ENCODE data around the gene CACNA1S.

GRCh38 chr1:201074018-201074417 lies 38.2 kb downstream of the CACNA1S start:
- TF ChIP-seq, protein P1, sequence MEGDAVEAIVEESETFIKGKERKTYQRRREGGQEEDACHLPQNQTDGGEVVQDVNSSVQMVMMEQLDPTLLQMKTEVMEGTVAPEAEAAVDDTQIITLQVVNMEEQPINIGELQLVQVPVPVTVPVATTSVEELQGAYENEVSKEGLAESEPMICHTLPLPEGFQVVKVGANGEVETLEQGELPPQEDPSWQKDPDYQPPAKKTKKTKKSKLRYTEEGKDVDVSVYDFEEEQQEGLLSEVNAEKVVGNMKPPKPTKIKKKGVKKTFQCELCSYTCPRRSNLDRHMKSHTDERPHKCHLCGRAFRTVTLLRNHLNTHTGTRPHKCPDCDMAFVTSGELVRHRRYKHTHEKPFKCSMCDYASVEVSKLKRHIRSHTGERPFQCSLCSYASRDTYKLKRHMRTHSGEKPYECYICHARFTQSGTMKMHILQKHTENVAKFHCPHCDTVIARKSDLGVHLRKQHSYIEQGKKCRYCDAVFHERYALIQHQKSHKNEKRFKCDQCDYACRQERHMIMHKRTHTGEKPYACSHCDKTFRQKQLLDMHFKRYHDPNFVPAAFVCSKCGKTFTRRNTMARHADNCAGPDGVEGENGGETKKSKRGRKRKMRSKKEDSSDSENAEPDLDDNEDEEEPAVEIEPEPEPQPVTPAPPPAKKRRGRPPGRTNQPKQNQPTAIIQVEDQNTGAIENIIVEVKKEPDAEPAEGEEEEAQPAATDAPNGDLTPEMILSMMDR (IDR thresholded peaks at IDR 0.05): no peak
- no peak for TF ChIP-seq EZH2 (IDR thresholded peaks at IDR 0.05; ENCODE audit: borderline replicate concordance, insufficient read depth, low read depth, low read length, poor library complexity, severe bottlenecking)

Measured in B cell (primary cell).